HCT116 (cell line): ENCODE measurements around the gene ADAMTS6. TPM values are rescaled to one million over a fixed set of nuclear protein-coding genes. Genes with fewer than 3 reads are reported as not detected.

Source experiments
- ATAC-seq: fragments of 200-7000 bp; cut with Tn5 transposase; 2 replicates; pipeline ENCODE4 v1.9.1; 2020; ENCODE audit warnings: mild to moderate bottlenecking, moderate library complexity
- BruUV-seq: library from RNA; stranded (reverse); fragments of 400-500 nt; replicated peaks from 2 replicates; lab custom pipeline; 2021; lab: Mats Ljungman, UMichigan
- CTCF ChIA-PET: fragments of 300-600 bp; sonication (Branson Sonifier 250); formaldehyde crosslinking; loops from one replicate; lab custom pipeline; 2021; ENCODE audit warnings: antibody characterized with exemption; lab: Charles Lee
- POLR2A ChIA-PET: fragments of 300-600, 350-600 bp; sonication (Branson Sonifier 250); formaldehyde crosslinking; loops from one replicate; lab custom pipeline; 2021; ENCODE audit warnings: antibody characterized with exemption; lab: Charles Lee
- RAD21 ChIA-PET, 2 experiments: fragments of 300-600 bp; sonication (Branson Sonifier 250); formaldehyde crosslinking; loops; one replicate each; lab custom pipeline; 2023; ENCODE audit warnings: low total read pairs in 2 of 2; ENCODE audit not compliant: uncharacterized antibody in 2 of 2, unreplicated experiment in 2 of 2, low non-redundant PET in 1 of 2; lab: Charles Lee
- DNase-seq: peaks from one replicate; pipeline ENCODE4 v3.0.0-alpha.2; 2010; ENCODE audit warnings: low read depth, low spot score
- H2AFZ ChIP-seq: fragments of 200-600 bp; shearing (Covaris generic), sonication (generic); 2 replicates; pipeline ENCODE4 v1.6.1; 2017; ENCODE audit warnings: low read depth, mixed run types, mixed read lengths, antibody characterized with exemption, low read length; ENCODE audit not compliant: poor library complexity, severe bottlenecking
- H3K27ac ChIP-seq: 2 replicates; pipeline ENCODE4 v1.5.1; 2012; ENCODE audit warnings: low read depth, low read length
- H3K27me3 ChIP-seq: fragments of 200-600 bp; sonication (generic); 2 replicates; pipeline ENCODE4 v1.6.1; 2016; ENCODE audit warnings: mixed run types, low read length, mixed read lengths; ENCODE audit not compliant: insufficient read depth
- H3K36me3 ChIP-seq, 2 experiments: fragments of 200-500 bp in 1 of 2; fragments of 200-600 bp in 1 of 2; sonication (Bioruptor generic) in 1 of 2; sonication (generic) in 1 of 2; 2 replicates each; pipeline versions ENCODE4 v1.5.1 to v1.6.1; 2014 to 2016; ENCODE audit warnings: low read length in 2 of 2, inconsistent platforms in 1 of 2, mixed read lengths in 1 of 2, mixed run types in 1 of 2; ENCODE audit not compliant: insufficient read depth in 2 of 2, control insufficient read depth in 1 of 2
- H3K4me1 ChIP-seq, 2 experiments: fragments of 200-600 bp in 1 of 2; sonication (generic) in 1 of 2; 2 replicates each; pipeline versions ENCODE4 v1.5.1 to v1.6.1; 2012 to 2017; ENCODE audit warnings: low read length in 2 of 2, inconsistent platforms in 1 of 2, mild to moderate bottlenecking in 1 of 2, mixed read lengths in 1 of 2, mixed run types in 1 of 2, moderate library complexity in 1 of 2; ENCODE audit not compliant: insufficient read depth in 2 of 2, control insufficient read depth in 1 of 2
- H3K4me2 ChIP-seq: fragments of 200-600 bp; sonication (generic); 2 replicates; pipeline ENCODE4 v1.6.1; 2017; ENCODE audit warnings: mixed run types, low read length, mixed read lengths
- H3K4me3 ChIP-seq, 2 experiments: fragments of 200-600 bp in 1 of 2; sonication (generic) in 1 of 2; replicated peaks in 1 of 2; 2 replicates each; pipeline ENCODE4 v1.5.1; 2011 to 2016; ENCODE audit warnings: low read length in 2 of 2, control low read depth in 1 of 2, low read depth in 1 of 2, mild to moderate bottlenecking in 1 of 2, mixed read lengths in 1 of 2, mixed run types in 1 of 2
- H3K79me2 ChIP-seq: fragments of 200-600 bp; sonication (generic); 2 replicates; pipeline ENCODE4 v1.6.1; 2017; ENCODE audit warnings: mild to moderate bottlenecking, mixed run types, low read length, moderate library complexity, mixed read lengths; ENCODE audit not compliant: insufficient read depth
- H3K9ac ChIP-seq: fragments of 200-600 bp; sonication (generic); 2 replicates; pipeline ENCODE4 v1.6.1; 2016; ENCODE audit warnings: low read length, mixed read lengths
- H3K9me2 ChIP-seq: fragments of 200-600 bp; sonication (generic), shearing (Covaris generic); 2 replicates; pipeline ENCODE4 v1.6.1; 2017; ENCODE audit warnings: mixed run types, mild to moderate bottlenecking, moderate library complexity; ENCODE audit not compliant: insufficient read depth
- H3K9me3 ChIP-seq, 2 experiments: fragments of 200-500 bp in 1 of 2; fragments of 200-600 bp in 1 of 2; sonication (Bioruptor generic) in 1 of 2; sonication (generic) in 1 of 2; 2 replicates each; pipeline ENCODE4 v1.6.1; 2014 to 2017; ENCODE audit warnings: low read length in 2 of 2, mixed read lengths in 2 of 2, inconsistent platforms in 1 of 2, low read depth in 1 of 2, mild to moderate bottlenecking in 1 of 2, mixed run types in 1 of 2, moderate library complexity in 1 of 2; ENCODE audit not compliant: control insufficient read depth in 1 of 2, insufficient read depth in 1 of 2
- H4K20me1 ChIP-seq: fragments of 200-600 bp; sonication (generic), shearing (Covaris generic); 2 replicates; pipeline ENCODE4 v1.6.1; 2017; ENCODE audit warnings: mixed run types, mild to moderate bottlenecking, moderate library complexity; ENCODE audit not compliant: insufficient read depth
- ATF3 ChIP-seq: IDR thresholded peaks from 2 replicates; pipeline ENCODE4 v1.6.1; 2012
- CBX3 ChIP-seq: IDR thresholded peaks from 2 replicates; pipeline ENCODE4 v1.6.1; 2012; ENCODE audit warnings: low read depth
- CTCF ChIP-seq, 3 experiments: fragments of 200-600 bp in 1 of 3; sonication (generic) in 1 of 3; IDR thresholded peaks in 2 of 3; conservative IDR thresholded peaks in 1 of 3; 2 replicates each; pipeline ENCODE4 v1.5.1; 2012 to 2017; ENCODE audit warnings: low read depth in 2 of 3, low read length in 2 of 3, antibody characterized with exemption in 1 of 3, borderline replicate concordance in 1 of 3, control low read depth in 1 of 3, mild to moderate bottlenecking in 1 of 3, mixed read lengths in 1 of 3, mixed run types in 1 of 3, moderate library complexity in 1 of 3; ENCODE audit not compliant: insufficient read depth in 1 of 3
- EGR1 ChIP-seq: IDR thresholded peaks from 2 replicates; pipeline ENCODE4 v1.6.1; 2012; ENCODE audit warnings: low read depth
- EZH2phosphoT487 ChIP-seq: fragments of 200-600 bp; IDR thresholded peaks from 2 replicates; pipeline ENCODE4 v1.6.1; 2018; ENCODE audit warnings: antibody characterized with exemption, borderline replicate concordance
- JUND ChIP-seq: IDR thresholded peaks from 2 replicates; pipeline ENCODE4 v1.6.1; 2012
- MAX ChIP-seq: IDR thresholded peaks from 2 replicates; pipeline ENCODE4 v1.6.1; 2012
- POLR2A ChIP-seq: IDR thresholded peaks from 2 replicates; pipeline ENCODE4 v1.7.0; 2011; ENCODE audit warnings: borderline replicate concordance; ENCODE audit not compliant: insufficient read depth, insufficient read length; ENCODE audit errors: extremely low read depth
- POLR2AphosphoS5 ChIP-seq: IDR thresholded peaks from 2 replicates; pipeline ENCODE4 v1.6.1; 2011; ENCODE audit warnings: mild to moderate bottlenecking, low read depth, low read length, moderate library complexity
- SIN3A ChIP-seq: IDR thresholded peaks from 2 replicates; pipeline ENCODE4 v1.6.1; 2012; ENCODE audit warnings: low read depth
- SP1 ChIP-seq: IDR thresholded peaks from 2 replicates; pipeline ENCODE4 v1.6.1; 2012; ENCODE audit warnings: low read depth
- TCF7L2 ChIP-seq: IDR thresholded peaks from 2 replicates; pipeline ENCODE4 v1.7.0; 2011; ENCODE audit warnings: borderline replicate concordance, inconsistent platforms; ENCODE audit not compliant: insufficient read depth, insufficient read length; ENCODE audit errors: extremely low read depth
- YY1 ChIP-seq: IDR thresholded peaks from 2 replicates; pipeline ENCODE4 v1.6.1; 2011; ENCODE audit warnings: low read length, low read depth, moderate library complexity, mild to moderate bottlenecking; ENCODE audit not compliant: insufficient replicate concordance; ENCODE audit errors: extremely low read depth
- ZBTB33 ChIP-seq: IDR thresholded peaks from 2 replicates; pipeline ENCODE4 v1.6.1; 2011; ENCODE audit warnings: mild to moderate bottlenecking, low read length, moderate library complexity; ENCODE audit not compliant: insufficient replicate concordance; ENCODE audit errors: extremely low read depth
- ZFX ChIP-seq: fragments of 450-650 bp; IDR thresholded peaks from 2 replicates; pipeline ENCODE4 v1.6.1; 2017
- ZNF274 ChIP-seq: fragments of 200-500 bp; sonication (Bioruptor generic); IDR thresholded peaks from 2 replicates; pipeline ENCODE4 v1.6.1; 2014; ENCODE audit warnings: mild to moderate bottlenecking, low read depth, low read length, inconsistent platforms
- intact Hi-C: fragments of 100-400 bp; cut with micrococcal nuclease; formaldehyde crosslinking; loops from 2 replicates; pipeline ENCODE4 v1.10.0; 2022
- total RNA-seq: library from RNA; stranded (reverse); gene quantifications from one replicate; pipeline ENCODE4 v1.2.1, GENCODE V29; 2021; ENCODE audit not compliant: unreplicated experiment

Gene ADAMTS6
- total RNA-seq, 1 experiment from 2014 or later: 0.93 TPM

GRCh38 chr5:65105301-65105700, 376.4 kb downstream of the ADAMTS6 start:
- H3K9me2 ChIP-seq: no peaks in the 10 kb centered on the region
- H2AFZ ChIP-seq: no peak overlapping the region
- H4K20me1 ChIP-seq: no peaks in the 10 kb centered on the region
- DNase-seq (no peak), ATAC-seq (no peak)
- intact Hi-C loops: no loop called here
- H3K9me3 ChIP-seq: no peaks in the 10 kb centered on the region
- no peak overlapping the region for H3K4me2 ChIP-seq
- CTCF ChIA-PET: no interaction called here
- no TSS peak for BruUV-seq
- H3K9ac ChIP-seq: no peak overlapping the region
- H3K27me3 ChIP-seq: no peaks in the 10 kb centered on the region
- H3K4me1 ChIP-seq: peaks cover 0 to 8% of the 10 kb centered on the region in 2 experiments; a peak in 1 of 4 replicates
- no peaks in the 10 kb centered on the region for H3K79me2 ChIP-seq
- TF ChIP-seq MAX: no peak
- TF ChIP-seq SP1: no peak
- no peak for TF ChIP-seq ZNF274
- no peak for TF ChIP-seq JUND
- no peak for TF ChIP-seq CBX3
- no peak for TF ChIP-seq ZFX
- no peak for TF ChIP-seq EGR1
- TF ChIP-seq ZBTB33: no peak
- no peak for TF ChIP-seq SIN3A
- TF ChIP-seq POLR2A: no peak
- no peak for TF ChIP-seq POLR2AphosphoS5
- no peak for TF ChIP-seq ATF3
- no peak for TF ChIP-seq TCF7L2
- no peak for TF ChIP-seq EZH2phosphoT487
- no peak for TF ChIP-seq YY1
- no peak for TF ChIP-seq CTCF (IDR thresholded peaks at IDR 0.05 in 2 of 3, conservative IDR thresholded peaks at IDR 0.05 in 1 of 3; ENCODE audit: borderline replicate concordance in 1 of 3, insufficient read depth in 1 of 3, low read depth in 2 of 3, low read length in 2 of 3)
- TF ChIP-seq, all 23 proteins: peak for 0
- Histone ChIP-seq H3K4me3 (no peak overlapping the region), H3K36me3 (no peaks in the 10 kb centered on the region), H3K27ac (no peak overlapping the region)
- RAD21 ChIA-PET: no interaction called here
- POLR2A ChIA-PET: no interaction called here
